WTC11 (cell line): Measurements from ENCODE around the gene ANKMY1.

Experiments
- FOXJ3 ChIP-seq: sonication (generic); formaldehyde crosslinking; IDR thresholded peaks from 2 replicates; pipeline ENCODE4 v1.9.0; 2021; ENCODE audit warnings: missing genetic modification reagents, mild to moderate bottlenecking, borderline replicate concordance
- MXD4 ChIP-seq: fragments of 250-450 bp; sonication (Bioruptor Pico); IDR thresholded peaks from 2 replicates; pipeline ENCODE4 v1.8.0; 2021; ENCODE audit warnings: mild to moderate bottlenecking, moderate library complexity, borderline replicate concordance
- ZNF232 ChIP-seq: sonication (generic); formaldehyde crosslinking; IDR thresholded peaks from 2 replicates; pipeline ENCODE4 v1.8.0; 2022; ENCODE audit warnings: mild to moderate bottlenecking, missing genetic modification reagents
- TF ChIP-seq, protein P1 (sequence below): sonication (generic); formaldehyde crosslinking; IDR thresholded peaks from 2 replicates; pipeline ENCODE4 v1.8.1; 2022; ENCODE audit warnings: low read depth, mild to moderate bottlenecking, moderate library complexity, missing genetic modification reagents, borderline replicate concordance
- TF ChIP-seq, protein P2 (sequence below): sonication (generic); formaldehyde crosslinking; IDR thresholded peaks from 2 replicates; pipeline ENCODE4 v1.8.0; 2022; ENCODE audit warnings: mild to moderate bottlenecking, missing genetic modification reagents
- TF ChIP-seq, protein P3 (sequence below): fragments of 200-600 bp; IDR thresholded peaks from 2 replicates; pipeline ENCODE4 v1.8.0; 2022; ENCODE audit warnings: antibody characterized with exemption

DNA sequence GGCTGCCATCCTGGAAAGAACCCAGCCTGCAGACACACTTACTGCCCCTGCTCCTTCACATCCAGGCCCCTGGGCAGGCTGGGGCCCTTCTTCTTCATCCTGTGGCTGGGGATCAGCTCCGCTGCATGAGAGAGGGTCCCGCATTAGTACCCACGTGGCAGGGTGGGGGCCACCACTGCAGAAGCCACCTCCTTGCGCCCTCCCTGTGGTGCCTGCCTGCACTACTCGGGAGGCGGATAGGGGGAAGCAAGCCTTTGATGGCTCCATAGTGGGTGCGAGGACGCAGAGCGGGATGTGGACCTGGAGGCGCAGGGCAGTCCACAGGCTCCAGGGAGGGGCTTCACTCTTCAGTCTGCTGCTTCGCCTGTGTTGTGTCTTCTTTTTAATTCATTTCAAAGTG, 75.6 kb downstream of the ANKMY1 start:
- TF ChIP-seq, protein P1, sequence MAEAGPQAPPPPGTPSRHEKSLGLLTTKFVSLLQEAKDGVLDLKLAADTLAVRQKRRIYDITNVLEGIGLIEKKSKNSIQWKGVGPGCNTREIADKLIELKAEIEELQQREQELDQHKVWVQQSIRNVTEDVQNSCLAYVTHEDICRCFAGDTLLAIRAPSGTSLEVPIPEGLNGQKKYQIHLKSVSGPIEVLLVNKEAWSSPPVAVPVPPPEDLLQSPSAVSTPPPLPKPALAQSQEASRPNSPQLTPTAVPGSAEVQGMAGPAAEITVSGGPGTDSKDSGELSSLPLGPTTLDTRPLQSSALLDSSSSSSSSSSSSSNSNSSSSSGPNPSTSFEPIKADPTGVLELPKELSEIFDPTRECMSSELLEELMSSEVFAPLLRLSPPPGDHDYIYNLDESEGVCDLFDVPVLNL (CRISPR knock-in tag), result no peak
- TF ChIP-seq, protein P2, sequence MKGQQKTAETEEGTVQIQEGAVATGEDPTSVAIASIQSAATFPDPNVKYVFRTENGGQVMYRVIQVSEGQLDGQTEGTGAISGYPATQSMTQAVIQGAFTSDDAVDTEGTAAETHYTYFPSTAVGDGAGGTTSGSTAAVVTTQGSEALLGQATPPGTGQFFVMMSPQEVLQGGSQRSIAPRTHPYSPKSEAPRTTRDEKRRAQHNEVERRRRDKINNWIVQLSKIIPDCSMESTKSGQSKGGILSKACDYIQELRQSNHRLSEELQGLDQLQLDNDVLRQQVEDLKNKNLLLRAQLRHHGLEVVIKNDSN (CRISPR knock-in tag), result no peak
- TF ChIP-seq FOXJ3 (CRISPR knock-in tag), result no peak
- TF ChIP-seq, protein P3, sequence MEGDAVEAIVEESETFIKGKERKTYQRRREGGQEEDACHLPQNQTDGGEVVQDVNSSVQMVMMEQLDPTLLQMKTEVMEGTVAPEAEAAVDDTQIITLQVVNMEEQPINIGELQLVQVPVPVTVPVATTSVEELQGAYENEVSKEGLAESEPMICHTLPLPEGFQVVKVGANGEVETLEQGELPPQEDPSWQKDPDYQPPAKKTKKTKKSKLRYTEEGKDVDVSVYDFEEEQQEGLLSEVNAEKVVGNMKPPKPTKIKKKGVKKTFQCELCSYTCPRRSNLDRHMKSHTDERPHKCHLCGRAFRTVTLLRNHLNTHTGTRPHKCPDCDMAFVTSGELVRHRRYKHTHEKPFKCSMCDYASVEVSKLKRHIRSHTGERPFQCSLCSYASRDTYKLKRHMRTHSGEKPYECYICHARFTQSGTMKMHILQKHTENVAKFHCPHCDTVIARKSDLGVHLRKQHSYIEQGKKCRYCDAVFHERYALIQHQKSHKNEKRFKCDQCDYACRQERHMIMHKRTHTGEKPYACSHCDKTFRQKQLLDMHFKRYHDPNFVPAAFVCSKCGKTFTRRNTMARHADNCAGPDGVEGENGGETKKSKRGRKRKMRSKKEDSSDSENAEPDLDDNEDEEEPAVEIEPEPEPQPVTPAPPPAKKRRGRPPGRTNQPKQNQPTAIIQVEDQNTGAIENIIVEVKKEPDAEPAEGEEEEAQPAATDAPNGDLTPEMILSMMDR, result no peak
- TF ChIP-seq MXD4 (CRISPR knock-in tag), result no peak
- TF ChIP-seq ZNF232, result no peak
